ENCODE results near the gene CHN2. TPM values are rescaled to one million over a fixed set of nuclear protein-coding genes. Genes with fewer than 3 reads are reported as not detected.

CHN2 gene
- total RNA-seq, 1 experiment from 2014 or later: 5.1 TPM

DNA sequence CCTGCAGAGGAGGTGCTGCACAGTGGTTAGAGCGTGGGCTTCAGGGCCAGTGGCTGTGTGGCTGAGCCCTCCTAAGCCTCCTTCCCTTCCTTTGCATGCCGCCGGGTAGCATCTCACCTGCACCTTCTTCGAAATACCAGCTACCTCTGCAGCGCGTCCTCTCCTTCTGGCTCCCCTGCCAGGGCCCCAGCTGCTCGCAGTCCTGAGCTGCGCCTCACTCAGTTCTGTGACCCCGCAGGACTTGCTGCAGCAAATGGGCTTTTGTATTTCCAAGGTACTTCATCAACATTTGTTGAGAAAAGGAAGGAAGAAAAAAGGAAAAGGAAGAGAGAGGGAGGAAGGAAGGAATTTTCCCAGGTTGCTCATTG, 222.3 kb downstream of the CHN2 start:
- POLR2A ChIA-PET: no interaction called here
- CTCF ChIA-PET: interaction anchor here (0.7 kb wide), 1 partner anchor 490 kb away, joined by 3 read pairs; no protein-coding TSS in a partner anchor
- no TSS peak for BruUV-seq (replicated peaks)

DNA sequence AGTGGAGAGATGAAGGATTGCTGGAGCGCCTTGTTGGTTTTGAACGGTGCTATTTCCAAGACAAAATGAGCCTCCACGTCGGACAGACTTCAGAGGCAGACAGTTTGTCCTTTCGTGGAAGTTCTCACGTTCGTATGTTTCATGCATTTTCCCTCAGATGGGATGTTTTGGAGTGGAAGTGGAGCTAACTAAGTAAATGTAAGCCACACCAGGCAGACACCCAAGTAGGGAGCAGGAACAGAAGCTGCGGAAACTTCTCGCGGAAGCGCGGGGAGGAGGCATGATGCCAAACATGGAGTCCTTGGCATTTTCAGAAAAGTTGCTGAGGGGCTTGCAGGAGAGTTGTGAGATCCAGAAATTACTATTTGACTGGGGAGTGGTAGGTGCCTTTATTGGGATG, 223.5 kb downstream of the CHN2 start:
- H3K36me3 Mint-ChIP-seq (ENCODE audit: insufficient read depth, unreplicated experiment): peaks cover 7% of the 10 kb centered on the region
- TF ChIP-seq, protein P1, sequence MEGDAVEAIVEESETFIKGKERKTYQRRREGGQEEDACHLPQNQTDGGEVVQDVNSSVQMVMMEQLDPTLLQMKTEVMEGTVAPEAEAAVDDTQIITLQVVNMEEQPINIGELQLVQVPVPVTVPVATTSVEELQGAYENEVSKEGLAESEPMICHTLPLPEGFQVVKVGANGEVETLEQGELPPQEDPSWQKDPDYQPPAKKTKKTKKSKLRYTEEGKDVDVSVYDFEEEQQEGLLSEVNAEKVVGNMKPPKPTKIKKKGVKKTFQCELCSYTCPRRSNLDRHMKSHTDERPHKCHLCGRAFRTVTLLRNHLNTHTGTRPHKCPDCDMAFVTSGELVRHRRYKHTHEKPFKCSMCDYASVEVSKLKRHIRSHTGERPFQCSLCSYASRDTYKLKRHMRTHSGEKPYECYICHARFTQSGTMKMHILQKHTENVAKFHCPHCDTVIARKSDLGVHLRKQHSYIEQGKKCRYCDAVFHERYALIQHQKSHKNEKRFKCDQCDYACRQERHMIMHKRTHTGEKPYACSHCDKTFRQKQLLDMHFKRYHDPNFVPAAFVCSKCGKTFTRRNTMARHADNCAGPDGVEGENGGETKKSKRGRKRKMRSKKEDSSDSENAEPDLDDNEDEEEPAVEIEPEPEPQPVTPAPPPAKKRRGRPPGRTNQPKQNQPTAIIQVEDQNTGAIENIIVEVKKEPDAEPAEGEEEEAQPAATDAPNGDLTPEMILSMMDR (IDR thresholded peaks at IDR 0.05; ENCODE audit: unreplicated experiment): no peak
- POLR2A ChIA-PET: no interaction called here
- intact Hi-C loops (cut with micrococcal nuclease): no loop called here
- H3K27ac Mint-ChIP-seq (ENCODE audit: low read depth, unreplicated experiment): no peak overlapping the region
- CTCF ChIA-PET: interaction anchor here (0.6 to 1.3 kb wide), 5 partner anchors 9 to 496 kb away, joined by 3 to 6 read pairs (median 4); no protein-coding TSS in a partner anchor
- H3K4me1 Mint-ChIP-seq (ENCODE audit: insufficient read depth, unreplicated experiment): peaks cover 15% of the 10 kb centered on the region
- no peaks in the 10 kb centered on the region for H3K9me3 Mint-ChIP-seq (ENCODE audit: unreplicated experiment)
- no peaks in the 10 kb centered on the region for H3K27me3 Mint-ChIP-seq (ENCODE audit: insufficient read depth, unreplicated experiment)
- no peak for DNase-seq (ENCODE audit: unreplicated experiment)
- H3K4me3 Mint-ChIP-seq (ENCODE audit: unreplicated experiment): no peak overlapping the region
- BruUV-seq (replicated peaks): no TSS peak

More for the DNA sequence above, 222.3 kb downstream of the CHN2 start:
- no peak for DNase-seq (ENCODE audit: unreplicated experiment)
- TF ChIP-seq, protein P1 (IDR thresholded peaks at IDR 0.05; ENCODE audit: unreplicated experiment): no peak
- intact Hi-C loops (cut with micrococcal nuclease): no loop called here
- H3K4me1 Mint-ChIP-seq (ENCODE audit: insufficient read depth, unreplicated experiment): peaks cover 18% of the 10 kb centered on the region
- H3K9me3 Mint-ChIP-seq (ENCODE audit: unreplicated experiment): no peaks in the 10 kb centered on the region
- H3K27ac Mint-ChIP-seq (ENCODE audit: low read depth, unreplicated experiment): no peak overlapping the region
- peaks cover 7% of the 10 kb centered on the region for H3K36me3 Mint-ChIP-seq (ENCODE audit: insufficient read depth, unreplicated experiment)
- no peaks in the 10 kb centered on the region for H3K27me3 Mint-ChIP-seq (ENCODE audit: insufficient read depth, unreplicated experiment)
- H3K4me3 Mint-ChIP-seq (ENCODE audit: unreplicated experiment): no peak overlapping the region

DNA sequence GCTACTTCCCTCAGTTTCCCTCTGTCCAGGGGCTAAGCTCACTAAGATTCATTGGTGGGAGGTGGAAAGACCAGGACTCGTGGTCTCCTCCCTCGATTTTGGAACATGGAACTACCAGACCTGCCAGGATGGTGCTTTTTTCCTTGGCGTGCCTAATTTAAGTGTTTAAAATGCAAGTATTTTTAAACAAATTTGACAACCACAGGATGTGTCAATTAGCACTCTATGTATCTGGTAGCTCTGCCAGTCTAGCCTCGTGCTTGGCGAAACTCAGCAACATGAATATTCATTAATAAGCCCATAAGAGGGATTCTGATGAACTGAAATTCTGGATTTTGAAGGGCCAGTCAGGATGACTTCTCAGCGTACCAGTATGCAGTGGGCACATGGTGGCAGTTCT, 224.1 kb downstream of the CHN2 start:
- BruUV-seq (replicated peaks): no TSS peak
- CTCF ChIA-PET: interaction anchor here (0.9 to 1.3 kb wide), 3 partner anchors 9 to 497 kb away, joined by 4 to 6 read pairs (median 4); no protein-coding TSS in a partner anchor
- Mint-ChIP-seq H3K9me3 (ENCODE audit: unreplicated experiment) (no peaks in the 10 kb centered on the region), H3K36me3 (ENCODE audit: insufficient read depth, unreplicated experiment) (peaks cover 7% of the 10 kb centered on the region), H3K27me3 (ENCODE audit: insufficient read depth, unreplicated experiment) (no peaks in the 10 kb centered on the region), H3K27ac (ENCODE audit: low read depth, unreplicated experiment) (no peak overlapping the region), H3K4me1 (ENCODE audit: insufficient read depth, unreplicated experiment) (peaks cover 11% of the 10 kb centered on the region), H3K4me3 (ENCODE audit: unreplicated experiment) (no peak overlapping the region)
- TF ChIP-seq, protein P1 (IDR thresholded peaks at IDR 0.05; ENCODE audit: unreplicated experiment): no peak
- POLR2A ChIA-PET: interaction anchor here (0.5 kb wide), 1 partner anchor 197 kb away, joined by 3 read pairs; no protein-coding TSS in a partner anchor
- intact Hi-C loops (cut with micrococcal nuclease): no loop called here
- no peak for DNase-seq (ENCODE audit: unreplicated experiment)

DNA sequence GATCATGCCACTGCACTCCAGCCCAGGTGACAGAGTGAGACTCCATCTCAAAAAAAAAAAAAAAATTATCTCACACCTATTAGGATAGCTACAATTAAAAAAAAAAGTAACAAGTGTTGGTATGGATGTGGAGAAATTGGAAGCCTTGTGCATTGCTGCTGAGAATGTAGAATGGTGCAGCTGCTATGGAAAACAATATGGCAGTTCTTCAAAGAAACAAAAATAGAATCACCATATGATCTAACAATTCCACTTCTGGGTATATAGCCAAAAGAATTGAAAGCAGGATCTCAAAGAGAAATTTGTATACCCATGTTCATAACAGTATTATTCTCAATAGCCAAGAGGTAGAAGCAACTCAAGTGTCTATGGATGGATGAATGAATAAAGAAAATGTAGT, 225.4 kb downstream of the CHN2 start:
- H3K4me1 Mint-ChIP-seq (ENCODE audit: insufficient read depth, unreplicated experiment): no peaks in the 10 kb centered on the region
- H3K27me3 Mint-ChIP-seq (ENCODE audit: insufficient read depth, unreplicated experiment): no peaks in the 10 kb centered on the region
- no peak overlapping the region for H3K4me3 Mint-ChIP-seq (ENCODE audit: unreplicated experiment)
- no peak overlapping the region for H3K27ac Mint-ChIP-seq (ENCODE audit: low read depth, unreplicated experiment)
- ChIA-PET CTCF (interaction anchor here (0.6 to 0.7 kb wide), 2 partner anchors 11 to 498 kb away, joined by 3 read pairs; no protein-coding TSS in a partner anchor), POLR2A (no interaction called here)
- no peak for DNase-seq (ENCODE audit: unreplicated experiment)
- TF ChIP-seq, protein P1 (IDR thresholded peaks at IDR 0.05; ENCODE audit: unreplicated experiment): no peak
- intact Hi-C loops (cut with micrococcal nuclease): no loop called here
- H3K36me3 Mint-ChIP-seq (ENCODE audit: insufficient read depth, unreplicated experiment): no peaks in the 10 kb centered on the region
- no peaks in the 10 kb centered on the region for H3K9me3 Mint-ChIP-seq (ENCODE audit: unreplicated experiment)
- BruUV-seq (replicated peaks): no TSS peak
